ENCODE measurements around the gene GNPTG. TPM values are rescaled to one million over a fixed set of nuclear protein-coding genes. Genes with fewer than 3 reads are reported as not detected.

The GNPTG gene
- total and polyA plus RNA-seq, 2 of the 13 experiments (the other 11 are each of a cell fraction or from before 2014, with no cell fraction given) = 22.7 to 71.1 TPM

GRCh38 chr16:1326946-1327618 lies 24.6 kb upstream of the GNPTG start:
- H4K20me1 ChIP-seq (ENCODE audit: insufficient read depth, low read length) = no peaks in the 10 kb centered on the region
- peaks cover 3 to 17% of the 10 kb centered on the region in 2 experiments; a peak in 3 of 5 replicates for H3K36me3 ChIP-seq (replicated peaks in 1 of 2; ENCODE audit: control insufficient read depth in 1 of 2, insufficient read depth in 2 of 2, low read length in 2 of 2)
- H3K27me3 ChIP-seq (ENCODE audit: control insufficient read depth in 1 of 2, insufficient read depth in 2 of 2, low read length in 2 of 2) = no peaks in the 10 kb centered on the region; a peak in 1 of 5 replicates
- 100% methylated on average over 5 of the region's 17 CpGs for WGBS (ENCODE audit: low lambda C conversion rate)
- CTCF ChIA-PET (ENCODE audit: low intra/inter-chr PET ratio, low total read pairs) = no interaction called here
- no peak overlapping the region for H3K4me2 ChIP-seq (ENCODE audit: low read depth, low read length)
- peak; percentile 52 for TF ChIP-seq AGO2 (optimal IDR thresholded peaks at IDR 0.05; ENCODE audit: low read depth, low read length)
- TF ChIP-seq ZHX2 (IDR thresholded peaks at IDR 0.05; ENCODE audit: low read depth) = no peak
- no peak for TF ChIP-seq ZHX2 (CRISPR knock-in tag; IDR thresholded peaks at IDR 0.05; ENCODE audit: borderline replicate concordance)
- TF ChIP-seq ATF1 (CRISPR knock-in tag; IDR thresholded peaks at IDR 0.05) = no peak
- TF ChIP-seq SRSF4 (IDR thresholded peaks at IDR 0.05; ENCODE audit: low read depth, low read length, poor library complexity, severe bottlenecking) = no peak
- TF ChIP-seq ZNF546 (CRISPR knock-in tag; conservative IDR thresholded peaks at IDR 0.05) = no peak
- TF ChIP-seq FOXA1 (IDR thresholded peaks at IDR 0.05) = no peak
- TF ChIP-seq FOXA1 (CRISPR knock-in tag; IDR thresholded peaks at IDR 0.05) = no peak
- TF ChIP-seq TRIM24 (CRISPR knock-in tag; IDR thresholded peaks at IDR 0.05) = no peak
- no peak for TF ChIP-seq ZFP62 (CRISPR knock-in tag; IDR thresholded peaks at IDR 0.05)
- no peak for TF ChIP-seq AKAP8 (CRISPR knock-in tag; IDR thresholded peaks at IDR 0.05)
- TF ChIP-seq KDM2A (CRISPR knock-in tag; IDR thresholded peaks at IDR 0.05; ENCODE audit: borderline replicate concordance, low read depth) = 0 out of 2 replicates have a peak, but pooled peaks have one; percentile 13
- TF ChIP-seq ZNF562 (CRISPR knock-in tag; IDR thresholded peaks at IDR 0.05; ENCODE audit: borderline replicate concordance) = no peak
- TF ChIP-seq ZNF660 (CRISPR knock-in tag; IDR thresholded peaks at IDR 0.05; ENCODE audit: borderline replicate concordance, low read depth) = no peak
- no peak for TF ChIP-seq DMAP1 (CRISPR knock-in tag; IDR thresholded peaks at IDR 0.05)
- TF ChIP-seq NFRKB (IDR thresholded peaks at IDR 0.05) = no peak
- no peak for TF ChIP-seq MBD4 (IDR thresholded peaks at IDR 0.05; ENCODE audit: borderline replicate concordance, low read length)
- TF ChIP-seq ZBTB25 (CRISPR knock-in tag; IDR thresholded peaks at IDR 0.05) = no peak
- H3K79me2 ChIP-seq (ENCODE audit: insufficient read depth, low read length) = no peaks in the 10 kb centered on the region
- H3K9me3 ChIP-seq (ENCODE audit: low read length) = no peaks in the 10 kb centered on the region
- in situ Hi-C loops (cut with HindIII; ENCODE audit: extremely low pct_ligation_motif_present, low pct_unique_long_range_greater_than_20kb) = no loop called here
- H2AFZ ChIP-seq (ENCODE audit: low read length) = no peak overlapping the region
- intact Hi-C loops (cut with micrococcal nuclease; ENCODE audit: unreplicated experiment) = no loop called here
- no peak overlapping the region for H3K9ac ChIP-seq (ENCODE audit: insufficient read depth, low read depth, low read length)
- POLR2A ChIA-PET = no interaction called here
- H3K4me3 ChIP-seq (replicated peaks in 1 of 3; ENCODE audit: insufficient read depth in 1 of 3, low read depth in 2 of 3, low read length in 3 of 3) = no peak overlapping the region
- H3K27ac ChIP-seq (ENCODE audit: extremely low read length, insufficient read depth, low read length) = no peak overlapping the region
- ATAC-seq = no peak
- FAIRE-seq = no peak
- BruUV-seq (replicated peaks) = no TSS peak
- no peak for DNase-seq (ENCODE audit: low spot score)
- peaks cover 13% of the 10 kb centered on the region for H3K4me1 ChIP-seq (ENCODE audit: insufficient read depth, low read length)
